NCI-H1930 (cell line): ENCODE data around the gene LRP3.
"Not testable (repeated sequence)": the region's sequence is repeated elsewhere in the genome, so short reads cannot be mapped to it uniquely, and the experiment has no call there.

Experiments
- DNase-seq, 2 experiments: peaks; one replicate each; lab custom pipeline; 2025; lab: John Stamatoyannopoulos, UW

The LRP3 gene

GRCh38 chr19:33175886-33176669 is 18.1 kb upstream of the LRP3 start:
- DNase-seq, result no peak

GRCh38 chr19:33176670-33177416 is 17.3 kb upstream of the LRP3 start:
- DNase-seq, result peak; percentile 100

DNA sequence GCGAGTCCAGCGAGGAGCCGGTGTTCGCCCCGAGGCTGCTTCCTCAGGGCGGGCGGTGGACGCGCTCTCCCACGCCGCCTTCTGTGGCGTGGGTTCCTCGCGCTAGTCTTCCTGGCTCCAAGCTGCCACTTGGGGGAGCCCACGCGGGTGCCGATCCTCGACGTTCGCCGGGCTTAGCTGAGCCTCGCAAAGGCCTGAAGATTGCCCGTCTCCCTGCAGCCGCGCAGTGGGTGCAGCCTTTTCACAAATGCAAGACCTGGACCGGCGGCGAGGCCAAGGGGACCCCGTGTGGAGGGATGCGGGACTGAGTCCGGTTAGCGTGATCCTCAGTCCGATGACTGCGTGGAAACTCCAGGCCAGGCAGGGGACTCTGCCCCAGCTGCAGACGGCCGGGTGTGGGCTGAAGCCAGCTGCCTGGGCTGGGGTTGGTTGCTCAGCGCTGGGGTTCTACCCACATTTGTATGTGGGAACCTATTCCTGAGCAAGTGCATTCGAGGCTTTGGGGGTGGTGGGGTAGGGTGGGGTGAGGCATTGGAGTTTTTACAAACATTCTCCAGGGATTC is 16.6 kb upstream of the LRP3 start:
- peak; percentile 65 to 75 for DNase-seq

GRCh38 chr19:33186431-33187182 is 7.5 kb upstream of the LRP3 start:
- DNase-seq, result no peak

GRCh38 chr19:33187183-33187540 is 7.0 kb upstream of the LRP3 start:
- DNase-seq, result no peak

DNA sequence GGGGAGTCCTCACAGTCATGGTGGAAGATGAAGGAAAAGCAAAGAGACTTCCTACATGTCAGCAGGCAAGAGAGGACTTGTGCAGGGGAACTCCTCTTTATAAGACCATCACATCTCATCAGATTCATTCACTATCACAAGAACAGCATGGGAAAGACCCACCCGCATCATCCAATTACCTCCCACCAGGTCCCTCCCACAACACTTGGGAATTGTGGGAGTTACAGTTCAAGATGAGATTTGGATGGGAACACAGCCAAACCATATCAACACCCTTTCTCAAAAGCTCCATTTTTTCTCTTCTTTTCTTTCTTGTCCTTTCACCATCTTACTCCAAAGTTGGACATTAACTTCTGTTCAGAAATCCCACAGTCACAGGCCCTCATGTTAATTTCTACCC is 4.7 kb upstream of the LRP3 start:
- no peak for DNase-seq

DNA sequence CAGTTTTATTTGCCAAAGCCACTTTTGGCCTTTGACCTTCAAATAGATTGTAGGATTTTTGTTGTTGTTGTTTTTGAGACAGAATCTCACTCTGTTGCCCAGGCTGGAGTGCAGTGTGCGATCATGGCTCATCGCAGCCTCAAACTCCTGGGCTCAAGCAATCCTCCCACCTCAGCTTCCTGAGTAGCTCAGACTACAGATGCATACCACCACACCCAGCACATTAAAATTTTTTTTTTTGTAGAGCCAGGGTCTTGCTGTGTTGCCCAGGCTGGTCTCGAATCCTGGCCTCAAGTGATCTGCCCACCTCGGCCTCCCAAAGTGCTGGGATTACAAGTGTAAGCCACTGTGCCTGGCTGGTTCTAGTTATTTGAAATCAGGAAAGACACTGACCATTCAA is 3.0 kb upstream of the LRP3 start:
- DNase-seq, result not testable (repeated sequence)

DNA sequence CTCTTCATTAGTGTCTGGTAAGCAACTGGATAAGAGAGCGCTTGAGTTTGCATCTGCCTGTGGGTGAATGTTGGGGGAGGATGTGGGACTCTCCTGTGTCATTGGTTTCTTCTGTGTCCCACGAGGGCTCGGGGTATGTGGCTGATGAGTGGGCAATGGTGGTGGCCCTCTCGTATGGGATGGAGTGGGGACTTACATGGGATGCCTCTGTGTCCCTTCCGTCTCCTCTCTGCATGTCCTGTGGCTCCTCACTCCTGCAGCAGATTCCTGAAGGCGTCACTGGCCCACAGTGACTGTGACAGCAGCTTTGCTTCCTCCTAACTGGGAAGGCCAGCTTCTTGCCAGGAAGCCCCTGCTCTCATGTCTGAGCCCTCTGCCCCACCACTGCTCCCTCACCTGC is 2.6 kb upstream of the LRP3 start:
- DNase-seq, result no peak

DNA sequence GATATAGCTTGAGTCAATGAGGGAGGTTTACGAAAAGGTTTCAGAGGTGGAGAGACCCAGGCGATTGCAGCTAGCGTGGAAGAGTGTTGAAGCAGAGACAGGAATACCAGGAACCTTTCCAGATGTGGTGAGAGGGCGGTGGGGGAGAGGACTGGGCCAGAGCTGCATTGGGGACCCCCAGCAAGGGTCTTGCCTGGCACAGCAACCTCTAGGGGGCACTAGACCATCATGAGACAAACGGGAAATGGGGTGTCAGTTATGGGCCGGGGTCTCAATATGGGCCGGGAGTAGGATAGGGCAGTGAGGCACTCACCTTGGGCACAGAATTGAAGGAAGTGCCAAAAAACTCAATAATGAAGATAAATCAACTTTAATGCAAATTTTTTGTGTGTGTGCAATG is 2.1 kb upstream of the LRP3 start:
- no peak for DNase-seq

DNA sequence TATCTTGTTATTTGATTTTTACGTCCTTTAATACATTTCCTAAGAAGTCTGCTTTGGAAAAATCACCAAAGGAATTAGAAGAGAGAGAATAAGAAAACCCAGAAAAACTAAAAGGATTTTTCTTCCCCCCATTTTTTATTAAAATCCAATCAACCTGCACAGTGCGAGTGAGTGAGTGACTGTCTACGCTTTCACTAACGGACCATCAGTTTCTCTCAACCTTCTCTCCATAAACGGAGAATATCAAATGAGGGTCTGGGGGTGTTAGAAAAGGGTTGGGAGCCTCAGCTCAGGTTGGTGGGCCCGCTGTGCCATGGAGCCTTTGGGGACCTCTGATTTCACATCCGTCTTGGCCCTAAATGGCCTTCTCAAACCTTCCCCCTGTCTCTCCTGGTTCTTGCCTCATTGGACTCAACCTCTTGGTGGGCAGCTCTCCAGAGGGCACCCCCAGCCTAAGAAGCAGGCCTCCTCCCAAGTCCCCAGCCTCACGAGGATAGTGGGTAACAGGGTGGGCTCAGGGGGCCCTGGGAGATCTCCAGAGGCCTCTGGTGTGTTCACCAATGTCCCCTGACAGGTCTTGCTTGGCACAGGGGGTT is 763 bp upstream of the LRP3 start:
- DNase-seq, result no peak

DNA sequence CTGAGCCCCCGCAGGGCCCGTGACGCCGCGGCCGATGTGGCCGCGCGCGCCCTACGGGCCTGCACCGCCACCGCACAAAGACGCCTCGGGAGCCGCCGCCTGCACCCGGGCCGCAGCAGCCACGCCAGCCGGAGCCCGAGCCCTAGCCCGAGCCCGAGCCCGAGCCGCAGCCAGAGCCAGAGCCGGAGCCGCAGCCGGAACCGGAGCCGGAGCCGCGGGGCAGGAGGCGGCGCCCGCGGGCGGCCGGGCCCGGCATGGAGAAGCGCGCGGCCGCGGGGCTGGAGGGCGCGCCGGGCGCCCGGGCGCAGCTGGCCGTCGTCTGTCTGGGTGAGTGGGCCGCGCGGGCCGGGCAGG is 379 bp downstream of the LRP3 start:
- DNase-seq, result no peak

DNA sequence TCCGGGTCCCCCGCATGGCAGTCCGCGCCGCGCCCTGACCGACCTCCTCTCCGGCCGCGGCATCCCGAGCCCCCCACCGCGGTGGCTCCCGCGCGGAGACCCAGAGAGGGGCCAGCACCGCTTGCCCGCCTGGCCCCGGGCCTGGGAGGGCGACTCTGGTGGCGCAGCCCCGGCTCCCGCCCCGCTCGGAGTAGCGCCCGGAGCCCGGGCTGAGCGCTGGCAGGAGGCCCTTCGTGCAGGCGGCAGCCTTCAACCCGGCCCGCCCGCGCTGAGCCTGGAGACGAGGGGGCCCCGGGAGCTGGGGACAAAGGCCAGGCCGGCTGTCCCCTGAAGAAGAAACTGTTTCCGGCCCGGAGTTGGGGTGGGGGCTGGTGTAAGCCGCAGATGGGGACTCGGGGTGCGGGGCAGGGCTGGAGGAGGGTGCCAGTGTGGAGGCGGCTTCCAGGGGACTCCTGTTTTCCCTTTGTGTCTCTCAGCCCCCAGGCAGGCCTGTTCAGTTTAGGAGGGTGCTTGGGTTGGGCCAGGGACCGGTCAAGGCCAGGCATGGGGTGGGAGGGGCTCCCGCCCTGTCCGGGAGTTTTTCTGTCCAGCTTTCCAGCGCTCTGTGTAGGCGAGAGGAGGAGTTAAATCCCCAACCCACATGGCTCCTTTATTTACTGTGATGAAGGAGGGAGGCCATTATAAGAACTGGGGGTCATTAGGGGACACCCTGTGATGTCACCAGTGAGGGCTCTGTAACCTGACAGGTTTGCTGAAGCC is 935 bp downstream of the LRP3 start:
- no peak for DNase-seq

GRCh38 chr19:33195645-33196347 is 1.7 kb downstream of the LRP3 start:
- DNase-seq, result no peak

DNA sequence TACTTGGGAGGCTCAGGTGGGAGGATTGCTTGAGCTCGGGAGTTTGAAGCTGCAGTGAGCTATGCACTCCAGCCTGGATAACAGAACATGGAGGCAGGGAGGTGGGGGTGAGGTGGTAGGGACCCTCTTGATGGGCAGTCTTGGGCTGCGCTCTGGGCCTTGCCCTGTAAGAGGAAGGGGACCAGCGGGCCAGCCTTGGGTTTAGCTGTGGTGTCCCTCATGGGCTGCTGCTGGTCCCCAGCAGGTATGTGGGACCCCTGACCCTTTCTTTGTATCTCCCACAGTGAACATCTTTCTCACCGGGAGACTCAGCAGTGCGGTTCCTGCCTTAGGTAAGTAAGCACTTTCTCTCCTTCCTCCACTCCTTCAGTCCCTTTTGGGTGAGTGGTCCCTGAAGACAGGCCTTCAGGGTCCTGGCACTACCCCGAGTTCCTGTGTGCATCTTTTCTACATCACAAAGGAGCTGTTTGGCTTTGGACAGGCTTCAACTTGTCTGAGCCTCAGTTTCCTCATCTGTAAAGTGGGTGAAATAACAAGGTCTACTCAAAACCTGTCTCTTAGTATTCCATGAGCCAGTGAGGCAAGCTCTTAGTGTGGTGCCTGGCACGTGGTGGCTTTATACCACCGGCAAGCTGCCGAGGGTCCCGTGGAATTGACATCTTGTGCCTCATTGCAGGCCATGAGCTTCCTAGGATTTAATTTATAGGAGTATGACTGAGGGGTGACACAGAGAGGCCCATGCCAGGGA is 2.5 kb downstream of the LRP3 start:
- DNase-seq, result no peak

GRCh38 chr19:33197591-33198000 is 3.5 kb downstream of the LRP3 start:
- no peak for DNase-seq

- no peak for DNase-seq
Observed at GRCh38 chr19:33198169-33198568, 4.0 kb downstream of the LRP3 start.

- DNase-seq, result no peak
Observed at GRCh38 chr19:33199441-33200265, 5.5 kb downstream of the LRP3 start.

DNA sequence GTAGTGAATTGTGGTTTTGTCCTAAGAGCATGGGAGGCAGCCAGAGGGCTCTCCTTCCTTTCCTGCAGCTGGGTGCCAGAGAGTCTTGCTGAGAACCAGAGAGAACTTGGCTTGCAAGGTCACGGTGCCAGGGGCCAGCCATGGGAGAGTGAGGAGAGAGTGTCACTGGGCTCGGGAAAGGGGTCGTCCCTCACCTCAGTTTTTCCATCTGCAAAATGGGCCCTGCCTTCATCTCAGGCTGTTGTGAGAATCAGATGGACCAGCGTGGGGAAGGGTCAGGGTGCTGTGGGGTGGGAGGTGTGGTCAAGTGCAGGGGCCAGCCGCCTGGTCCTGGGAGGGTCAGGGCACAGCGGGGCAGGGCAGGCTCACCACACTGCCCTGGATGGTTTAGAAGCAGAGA is 7.3 kb downstream of the LRP3 start:
- no peak for DNase-seq

GRCh38 chr19:33201886-33202545 is 7.9 kb downstream of the LRP3 start:
- DNase-seq, result no peak
